GM12892 (cell line): Measurements from ENCODE around the gene CTNND2.

Source experiments
- POLR2A ChIP-seq: IDR thresholded peaks from 2 replicates; pipeline ENCODE4 v1.6.1; 2011; ENCODE audit warnings: low read depth, low read length, control low read depth
- TAF1 ChIP-seq: IDR thresholded peaks from 2 replicates; pipeline ENCODE4 v1.6.1; 2011; ENCODE audit warnings: low read depth, mild to moderate bottlenecking, control low read depth, low read length, borderline replicate concordance

DNA sequence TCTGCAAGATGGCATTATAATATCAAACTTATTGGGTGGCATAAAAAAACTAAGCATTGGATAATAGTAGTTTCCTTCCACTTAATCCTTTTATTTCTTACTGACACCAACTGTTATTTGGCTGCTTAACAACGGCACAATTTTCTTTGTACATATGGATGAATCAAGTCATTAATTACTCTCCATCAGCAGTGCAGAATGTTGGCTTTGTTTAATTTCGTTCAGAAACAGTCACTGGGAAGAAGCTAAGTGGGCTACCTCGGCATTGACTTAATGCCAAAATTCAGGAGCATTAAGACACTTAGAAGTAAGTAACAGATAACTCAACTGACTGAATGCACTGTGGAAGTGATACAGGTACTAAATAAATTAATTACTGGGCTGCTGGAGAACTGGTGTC, 460.4 kb downstream of the CTNND2 start:
- no peak for TF ChIP-seq POLR2A
- TF ChIP-seq TAF1 = no peak
